Mammary epithelial cell (primary cell): ENCODE results near the gene STOX1.

Source experiments
- CTCF ChIP-seq, 2 donors: IDR thresholded peaks in 1 of 2; conservative IDR thresholded peaks in 1 of 2; 2 replicates each; pipeline ENCODE4 v1.5.1; 2011 to 2012; ENCODE audit warnings: inconsistent platforms in 2 of 2, low read length in 2 of 2, mild to moderate bottlenecking in 2 of 2, control low read depth in 1 of 2, low read depth in 1 of 2; ENCODE audit not compliant: insufficient read depth in 1 of 2; ENCODE audit errors: extremely low read depth in 1 of 2
- EZH2 ChIP-seq: IDR thresholded peaks from 2 replicates; pipeline ENCODE4 v1.6.1; 2012; ENCODE audit warnings: low read length, inconsistent platforms, borderline replicate concordance

GRCh38 chr10:68837626-68838322, 10.4 kb downstream of the STOX1 start:
- TF ChIP-seq CTCF (conservative IDR thresholded peaks at IDR 0.05 in 1 of 2, IDR thresholded peaks at IDR 0.05 in 1 of 2; ENCODE audit: extremely low read depth in 1 of 2, insufficient read depth in 1 of 2, low read depth in 1 of 2, low read length in 2 of 2) (no peak), EZH2 (no peak)
